GM21381 (cell line): Measurements from ENCODE around the gene TPSD1.
"Not testable (repeated sequence)": the region's sequence is repeated elsewhere in the genome, so short reads cannot be mapped to it uniquely, and the experiment has no call there.

ENCODE experiments used
- ATAC-seq: cut with Tn5 transposase; IDR thresholded peaks from one replicate; pipeline ENCODE4 v1.9.1; 2021; ENCODE audit warnings: mild to moderate bottlenecking, moderate library complexity; ENCODE audit not compliant: unreplicated experiment

The TPSD1 gene

DNA sequence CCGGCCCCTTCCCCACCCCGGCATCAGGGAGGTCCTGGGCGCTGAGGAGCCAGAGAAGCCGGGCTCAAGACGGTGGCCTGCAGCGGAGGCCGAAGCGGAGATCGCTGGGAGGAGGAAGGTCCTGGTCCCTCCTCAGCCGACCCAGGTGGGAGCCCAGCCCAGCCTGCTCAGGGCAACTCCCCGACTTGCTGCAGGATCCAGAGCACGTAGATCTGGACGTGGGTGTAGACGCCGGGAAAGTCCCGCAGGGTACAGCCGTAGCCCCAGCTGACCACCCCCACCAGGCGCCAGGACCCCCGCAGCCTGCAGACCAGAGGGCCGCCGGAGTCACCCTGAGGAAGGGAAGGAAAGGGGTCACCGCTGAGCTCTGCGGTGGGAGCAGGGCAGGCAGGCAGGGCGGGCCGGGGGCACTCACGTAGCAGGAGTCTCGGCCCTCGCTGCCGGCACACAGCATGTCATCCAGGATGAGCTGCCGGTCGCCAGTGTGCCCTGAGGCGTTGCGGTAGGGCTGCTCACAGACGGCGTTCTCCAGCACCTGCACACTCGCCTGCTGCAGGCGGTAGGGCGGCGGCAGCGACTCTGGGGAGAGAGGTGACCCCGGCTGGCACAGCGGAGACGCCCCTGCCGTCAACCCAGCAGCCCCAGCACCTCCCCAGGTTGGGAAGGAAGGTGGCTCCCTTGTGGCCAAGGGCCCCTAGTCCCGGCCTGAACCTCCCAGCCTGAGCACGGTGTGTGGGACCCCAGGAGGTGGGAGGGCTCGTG lies 5.4 kb downstream of the TPSD1 start:
- ATAC-seq, result no peak

DNA sequence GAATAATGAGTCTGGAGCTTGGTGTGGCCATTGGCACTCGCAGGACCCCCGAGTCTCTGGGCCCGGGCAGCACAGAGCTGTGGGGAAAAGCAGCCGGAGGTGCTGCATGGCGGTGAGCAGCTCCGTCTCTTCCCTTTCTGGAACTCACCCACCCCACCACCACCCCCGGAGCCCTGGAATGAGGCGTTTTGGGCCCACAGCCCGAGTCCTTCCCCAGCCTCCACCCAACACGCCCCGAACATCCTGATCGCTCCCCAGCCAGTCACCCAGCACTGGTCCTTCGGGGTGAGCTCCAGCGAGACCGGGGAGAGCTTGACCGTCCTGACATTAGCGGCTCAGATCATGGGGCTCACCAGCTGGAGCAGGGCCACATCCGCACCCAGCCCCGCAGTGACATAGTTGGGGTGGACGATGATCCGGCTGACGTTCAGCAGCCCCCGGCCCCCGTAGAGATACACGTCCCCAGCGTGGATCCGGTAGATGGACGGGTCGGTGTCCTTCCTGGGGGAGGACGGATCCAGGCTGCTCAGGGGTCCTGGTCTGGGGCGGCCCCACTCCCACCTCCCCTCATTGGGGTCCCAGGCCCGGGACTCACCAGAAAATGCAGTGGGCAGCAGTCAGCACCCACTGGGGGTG lies 6.5 kb downstream of the TPSD1 start:
- ATAC-seq, result no peak

DNA sequence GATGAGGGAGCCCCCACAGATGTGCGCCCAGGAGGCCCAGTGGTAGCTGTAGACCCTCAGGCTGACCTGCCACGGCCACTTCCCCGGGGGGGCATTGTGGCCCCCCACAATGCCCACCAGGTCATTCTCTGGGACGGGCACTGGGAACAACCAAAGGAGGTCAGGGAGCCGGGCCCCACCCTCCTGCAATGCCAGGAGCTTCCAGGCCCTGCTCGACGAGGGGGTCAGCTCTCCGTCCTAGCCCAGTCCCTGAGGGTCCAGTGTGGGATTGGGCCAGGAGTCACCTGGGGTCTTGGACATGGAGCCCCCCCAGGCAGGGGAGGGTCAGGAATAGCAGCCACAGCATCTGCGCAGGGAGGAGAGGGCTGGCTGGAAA lies 7.0 kb downstream of the TPSD1 start:
- no peak for ATAC-seq

DNA sequence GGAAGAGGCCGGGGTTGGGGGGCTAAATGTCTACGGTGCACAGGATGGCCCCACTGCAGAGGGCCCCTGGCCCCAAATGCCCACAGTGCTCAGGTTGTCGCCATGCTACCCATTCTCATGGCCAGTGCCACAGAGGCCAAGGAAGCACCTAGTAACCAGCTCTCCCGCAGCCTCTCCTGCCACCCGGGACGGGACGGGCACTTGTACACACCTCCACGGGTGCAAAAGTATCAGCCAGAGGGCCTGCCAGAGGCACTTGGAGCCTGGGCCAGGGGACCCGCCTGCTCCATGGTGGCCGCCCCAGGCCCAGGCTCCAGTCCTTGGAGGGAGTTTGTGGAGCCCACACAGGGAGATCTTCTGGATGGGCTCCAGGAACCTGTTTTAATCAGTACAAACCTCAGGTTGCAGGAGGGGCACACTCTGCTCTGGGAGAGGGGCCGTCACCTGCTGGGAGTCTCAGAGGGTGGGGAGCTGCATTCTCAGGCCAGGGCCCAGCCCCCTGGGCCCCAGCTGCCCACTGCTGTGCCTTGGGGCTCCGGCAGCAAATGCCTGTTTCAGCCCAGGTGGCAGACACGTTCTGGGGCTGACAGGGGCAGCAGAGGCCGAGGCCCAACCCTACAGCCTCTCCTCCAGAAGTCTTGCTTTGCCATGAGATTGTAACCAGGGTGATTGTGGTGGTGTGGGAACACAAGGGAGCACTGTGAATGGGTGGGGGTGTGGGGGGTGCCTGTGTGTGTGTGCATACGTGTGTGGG lies 7.9 kb downstream of the TPSD1 start:
- no peak for ATAC-seq

DNA sequence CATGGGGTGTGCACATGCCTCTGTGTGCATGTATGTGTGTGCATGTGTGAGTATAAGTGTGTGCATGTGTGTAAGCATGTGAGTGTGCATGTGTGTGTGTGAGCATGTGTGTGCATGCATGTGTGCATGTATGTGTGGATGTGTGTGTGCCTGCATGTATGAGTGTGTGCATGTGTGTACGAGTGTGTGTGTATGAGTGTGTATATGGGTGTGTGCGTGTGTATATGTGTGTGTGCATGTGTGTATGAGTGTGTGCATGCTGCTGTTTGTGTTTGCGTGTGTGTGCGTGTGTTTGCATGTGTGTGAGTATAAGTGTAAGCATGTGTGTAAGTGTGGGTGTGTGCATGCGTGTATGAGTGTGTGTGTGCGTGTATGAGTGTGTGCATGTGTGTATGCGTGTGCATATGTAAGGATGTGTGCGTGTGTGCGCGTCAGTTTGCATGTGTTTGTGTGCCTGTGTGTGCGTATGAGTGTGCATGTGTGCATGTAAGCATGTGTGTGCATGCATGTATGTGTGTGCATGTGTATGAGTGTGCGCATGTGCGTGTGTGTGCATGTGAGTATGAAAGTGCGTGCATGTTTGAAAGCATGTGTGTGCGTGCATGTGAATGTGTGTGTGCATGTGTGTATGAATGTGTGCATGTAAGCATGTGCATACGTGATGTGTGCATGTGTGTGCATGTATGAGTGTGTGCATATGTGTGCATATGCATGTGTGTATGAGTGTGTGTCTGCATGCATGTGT lies 8.6 kb downstream of the TPSD1 start:
- no peak for ATAC-seq

DNA sequence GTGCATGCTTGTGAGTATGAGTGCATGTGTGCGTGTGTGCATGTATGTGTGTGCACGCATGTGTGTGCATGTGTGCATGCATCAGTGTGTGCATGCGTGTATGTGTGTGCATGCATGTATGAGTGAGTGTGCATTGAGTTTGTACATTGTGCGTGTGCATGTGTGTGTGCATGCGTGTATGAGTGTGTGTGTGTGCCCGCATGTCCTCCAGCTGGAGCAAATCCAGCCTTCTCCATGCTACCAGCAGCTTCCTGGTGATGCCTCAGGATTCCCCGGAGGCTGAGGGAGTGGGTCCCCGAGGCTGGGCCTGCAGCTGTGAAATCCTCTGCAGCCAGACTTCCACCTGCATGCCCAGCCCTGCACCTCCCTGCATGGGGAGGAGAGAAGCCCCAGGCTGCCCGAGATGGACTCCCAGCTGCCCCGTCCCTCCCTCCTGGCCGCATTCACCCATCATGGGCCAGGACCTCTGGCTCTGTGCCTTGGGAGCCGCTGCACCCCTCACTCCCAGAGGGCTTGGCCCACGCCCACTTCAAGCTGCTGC lies 9.3 kb downstream of the TPSD1 start:
- ATAC-seq, result no peak

DNA sequence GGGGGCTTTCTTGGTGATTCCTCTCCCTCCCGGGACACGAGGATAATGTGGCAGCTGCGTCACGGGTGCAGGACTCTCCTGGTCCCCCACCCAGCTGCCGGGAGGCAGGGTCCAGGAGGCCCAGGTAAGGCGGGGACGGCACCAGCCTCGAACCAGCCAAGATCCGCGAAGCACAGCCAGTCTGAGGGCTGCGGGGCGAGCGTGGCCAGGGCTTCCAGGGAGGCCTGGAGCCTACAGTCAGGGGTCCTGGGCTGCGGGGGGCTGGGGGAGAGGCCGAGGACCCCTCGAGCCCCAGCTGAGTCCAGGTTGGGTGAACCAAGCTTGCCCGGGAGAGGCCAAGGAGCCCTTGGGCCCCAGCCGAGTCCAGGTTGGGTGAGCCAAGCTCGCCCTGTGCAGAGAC lies 10.0 kb downstream of the TPSD1 start:
- no peak for ATAC-seq

DNA sequence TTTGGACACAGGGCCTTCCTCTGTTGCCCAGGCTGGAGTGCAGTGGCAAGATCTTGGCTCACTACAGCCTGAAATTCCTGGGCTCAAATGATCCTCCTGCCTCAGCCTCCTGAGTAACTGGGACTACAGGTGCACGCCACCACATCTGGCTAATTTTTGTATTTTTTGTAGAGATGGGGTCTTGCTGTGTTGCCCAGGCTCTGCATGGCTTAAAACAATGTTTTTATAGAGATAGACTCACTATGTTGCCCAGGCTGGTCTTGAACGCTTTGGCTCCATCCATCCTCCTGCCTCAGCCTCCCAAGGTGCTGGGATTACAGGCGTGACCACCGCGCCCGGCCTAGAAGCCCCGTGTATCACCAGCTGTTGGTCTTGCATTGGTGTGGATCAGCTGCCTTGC lies 13.5 kb downstream of the TPSD1 start:
- not testable (repeated sequence) for ATAC-seq

DNA sequence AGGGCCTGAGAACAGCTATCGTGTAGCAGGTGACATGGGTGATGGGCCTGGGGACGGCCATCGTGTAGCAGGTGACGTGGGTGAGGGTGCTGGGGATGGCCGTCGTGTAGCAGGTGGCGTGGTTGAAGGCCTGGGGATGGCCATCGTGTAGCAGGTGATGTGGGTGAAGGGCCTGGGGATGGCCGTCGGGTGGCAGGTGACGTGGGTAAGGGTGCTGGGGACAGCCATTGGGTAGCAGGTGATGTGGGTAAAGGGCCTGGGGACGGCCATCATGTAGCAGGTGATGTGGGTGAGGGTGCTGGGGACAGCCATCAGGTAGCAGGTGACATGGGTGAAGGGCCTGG lies 15.5 kb downstream of the TPSD1 start:
- no peak for ATAC-seq

DNA sequence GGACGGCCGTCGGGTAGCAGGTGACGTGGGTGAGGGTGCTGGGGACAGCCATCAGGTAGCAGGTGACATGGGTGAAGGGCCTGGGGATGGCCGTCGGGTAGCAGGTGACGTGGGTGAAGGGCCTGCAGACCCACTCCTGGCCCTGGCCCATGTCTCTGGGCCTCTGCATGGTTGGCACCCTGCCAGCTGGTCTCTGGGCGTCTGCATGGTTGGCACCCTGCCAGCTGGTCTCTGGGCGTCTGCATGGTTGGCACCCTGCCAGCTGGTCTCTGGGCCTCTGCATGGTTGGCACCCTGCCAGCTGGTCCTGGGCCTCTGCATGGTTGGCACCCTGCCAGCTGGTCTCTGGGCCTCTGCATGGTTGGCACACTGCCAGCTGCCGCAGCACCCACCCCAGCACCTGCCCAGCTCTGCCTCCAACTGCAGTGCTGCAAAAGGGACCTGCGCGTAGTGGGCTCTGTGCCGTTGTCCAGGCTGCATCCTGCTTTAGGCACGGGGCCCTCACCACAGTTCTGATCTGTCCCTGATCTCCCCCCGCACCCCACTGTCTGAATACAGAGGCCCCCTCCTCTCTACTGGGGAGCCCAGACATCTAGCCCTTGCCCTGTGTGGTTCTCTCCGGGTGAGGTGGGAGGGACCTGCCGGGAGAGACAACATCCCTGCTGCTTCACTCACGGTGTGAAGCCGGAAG lies 16.0 kb downstream of the TPSD1 start:
- not testable (repeated sequence) for ATAC-seq

DNA sequence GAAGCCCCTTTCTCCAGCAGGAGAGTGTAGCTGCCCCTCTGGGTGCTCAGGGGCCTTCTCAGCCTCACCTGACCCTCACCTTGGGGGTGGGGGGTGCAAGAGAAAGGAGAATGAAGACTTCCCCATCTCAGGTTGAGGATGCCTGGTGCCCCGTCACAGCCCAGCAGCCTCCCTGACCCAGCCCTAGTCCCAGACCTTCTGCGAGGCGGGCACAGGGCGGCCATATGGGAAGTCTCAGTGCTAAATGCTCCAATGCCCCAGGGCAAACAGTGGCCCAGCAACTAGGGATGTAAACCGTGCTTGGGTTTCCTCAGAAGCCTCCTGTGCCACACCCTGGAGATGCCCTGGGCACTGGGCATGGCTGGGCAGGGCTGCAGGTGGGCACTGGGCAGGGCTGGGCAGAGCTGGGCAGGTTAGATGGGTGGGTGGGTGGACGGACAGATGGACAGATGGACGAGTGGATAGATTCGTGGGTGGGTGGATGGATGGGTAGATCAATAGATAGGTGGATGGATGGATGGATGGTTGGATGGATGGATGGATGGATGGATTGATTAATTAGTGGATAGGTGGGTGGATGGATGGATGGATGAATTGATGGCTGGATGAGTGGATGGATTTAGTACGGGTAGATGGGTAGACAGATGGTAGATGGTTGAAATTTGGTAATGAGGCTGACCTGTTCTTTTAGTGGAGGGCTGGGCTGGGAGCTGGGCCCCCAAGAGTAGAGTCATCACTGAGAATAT lies 16.8 kb downstream of the TPSD1 start:
- no peak for ATAC-seq

DNA sequence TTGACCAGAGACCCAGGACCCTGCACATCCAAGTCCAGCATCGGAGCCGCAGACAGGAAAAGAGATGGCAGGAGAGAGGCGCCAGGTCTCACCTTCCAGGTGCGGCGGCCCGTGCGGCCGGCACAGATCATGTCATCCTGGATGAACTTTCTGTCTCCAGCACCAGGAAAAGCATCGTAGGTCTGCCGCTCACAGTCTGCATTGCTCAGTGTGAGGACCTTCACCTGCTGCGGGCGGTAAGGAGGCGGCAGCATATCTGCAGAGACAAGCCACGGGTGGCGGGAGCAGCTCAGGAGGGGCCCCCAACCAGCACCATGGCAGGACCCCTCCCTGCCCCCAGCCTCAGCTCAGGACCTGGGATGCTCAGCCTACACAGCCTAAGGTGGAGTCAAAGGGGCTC lies 17.9 kb downstream of the TPSD1 start:
- ATAC-seq, result no peak

DNA sequence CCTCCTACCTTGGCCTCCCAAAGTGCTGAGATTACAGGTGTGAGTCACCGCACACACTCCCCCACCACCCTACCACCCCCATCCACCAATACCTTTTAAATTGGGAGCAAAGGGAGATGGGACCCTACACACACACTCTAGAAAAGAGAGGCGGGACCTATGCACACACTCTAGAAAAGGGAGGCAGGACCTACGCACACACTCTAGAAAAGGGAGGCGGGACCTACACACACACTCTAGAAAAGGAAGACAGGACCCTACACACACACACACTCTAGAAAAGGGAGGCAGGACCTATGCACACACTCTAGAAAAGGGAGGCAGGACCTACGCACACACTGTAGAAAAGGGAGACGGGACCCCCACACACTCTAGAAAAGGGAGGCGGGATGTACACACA lies 18.9 kb downstream of the TPSD1 start:
- no peak for ATAC-seq

DNA sequence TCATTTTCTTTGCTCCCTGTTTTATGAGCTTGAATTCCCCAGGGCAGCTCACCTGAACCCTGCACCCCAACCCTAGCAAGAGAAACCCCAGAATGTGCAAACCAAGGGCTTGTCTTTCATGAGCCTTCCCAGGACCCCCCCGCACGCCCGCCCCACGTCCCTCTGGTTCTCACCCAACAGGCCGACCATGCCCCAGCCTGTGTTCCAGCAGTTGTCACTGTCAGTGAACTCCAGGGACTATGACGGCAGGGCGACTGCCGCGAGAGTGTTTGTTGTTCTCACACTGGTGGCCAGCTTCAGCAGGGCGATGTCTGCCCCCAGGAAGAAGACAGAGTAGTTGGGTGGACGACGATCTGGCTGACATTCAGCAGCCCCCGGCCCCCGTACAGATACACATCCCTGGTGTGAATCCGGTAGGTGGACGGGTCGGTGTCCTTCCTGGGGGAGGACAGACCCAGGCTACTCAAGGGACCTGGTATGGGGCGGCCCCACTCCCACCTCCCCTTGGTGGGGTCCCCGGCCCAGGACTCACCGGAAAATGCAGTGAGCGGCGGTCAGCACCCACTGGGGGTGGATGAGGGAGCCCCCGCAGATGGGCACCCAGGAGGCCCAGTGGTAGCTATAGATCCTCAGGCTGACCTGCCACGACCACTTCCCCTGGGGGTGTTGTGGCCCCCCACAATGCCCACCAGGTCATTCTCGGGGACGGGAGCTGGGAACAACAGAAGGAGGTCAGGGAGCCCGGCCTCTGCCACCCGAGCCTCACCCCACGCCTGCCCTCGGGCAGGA lies 20.1 kb downstream of the TPSD1 start:
- no peak for ATAC-seq

DNA sequence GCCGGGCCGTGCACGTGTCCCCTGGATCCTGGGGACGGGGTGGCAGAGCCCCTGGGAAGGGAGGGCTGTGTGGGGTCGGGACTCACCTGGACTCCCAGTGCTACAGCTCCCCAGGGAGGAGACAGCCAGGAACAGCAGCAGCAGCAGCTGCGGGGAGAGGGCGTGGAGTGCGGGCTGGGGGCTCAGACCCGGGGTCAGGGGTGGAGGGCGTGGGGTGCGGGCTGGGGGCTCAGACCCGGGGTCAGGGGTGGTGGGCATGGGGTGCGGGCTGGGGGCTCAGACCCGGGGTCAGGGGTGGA lies 20.7 kb downstream of the TPSD1 start:
- ATAC-seq, result no peak

DNA sequence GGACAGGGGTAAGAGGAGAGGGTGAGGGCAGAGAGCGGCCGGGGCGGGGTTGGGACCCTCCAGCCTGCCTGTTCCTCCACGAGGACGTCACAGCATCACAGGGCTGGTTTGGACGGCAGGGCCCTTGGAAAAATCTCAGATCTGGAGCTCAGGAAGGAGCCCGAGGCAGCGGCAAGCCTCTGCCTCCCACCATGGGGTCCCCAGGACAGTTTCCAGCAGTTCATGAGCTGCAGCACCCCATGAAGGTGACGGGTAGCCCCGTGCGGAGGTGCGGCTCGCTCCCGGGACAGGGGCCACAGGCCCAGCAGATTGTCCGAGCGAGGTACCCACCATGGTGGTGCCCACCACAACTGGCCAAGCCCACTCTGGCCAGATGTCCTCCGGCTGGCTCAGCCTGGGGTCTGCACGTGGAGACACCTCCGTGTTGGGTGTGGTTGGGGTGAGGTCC lies 21.3 kb downstream of the TPSD1 start:
- ATAC-seq, result no peak

DNA sequence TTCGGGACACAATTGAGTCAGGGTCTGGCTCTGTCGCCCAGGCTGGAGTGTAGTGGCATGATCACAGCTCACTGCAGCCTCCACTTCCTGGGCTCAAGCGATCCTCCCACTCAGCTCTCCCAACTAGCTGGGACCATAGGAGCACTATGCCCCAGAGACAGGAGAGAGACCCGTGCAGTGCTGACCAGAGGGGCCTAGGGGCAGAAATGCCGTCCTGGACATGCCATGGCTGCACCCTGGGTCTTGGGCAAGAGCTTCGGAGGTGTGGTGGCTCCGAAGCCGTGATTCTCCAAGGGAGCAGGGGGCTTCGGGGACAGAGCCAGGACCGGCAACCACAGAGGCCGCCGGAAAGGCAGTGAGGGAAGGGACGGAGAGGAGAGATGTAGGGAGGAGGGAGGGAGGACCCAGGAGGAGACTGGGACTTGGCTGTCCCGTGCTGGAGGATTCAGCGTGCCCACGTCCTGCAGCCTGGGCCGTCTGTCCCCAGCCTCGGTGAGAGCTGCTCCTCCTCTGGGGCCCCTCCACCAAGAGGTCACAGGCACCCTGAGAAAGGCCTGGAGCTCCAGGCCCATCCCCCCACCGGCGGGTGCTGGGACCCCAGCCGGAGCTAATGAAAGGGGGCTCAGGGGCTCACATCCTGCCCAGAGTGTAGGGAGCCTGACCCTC lies 21.9 kb downstream of the TPSD1 start:
- ATAC-seq, result no peak

DNA sequence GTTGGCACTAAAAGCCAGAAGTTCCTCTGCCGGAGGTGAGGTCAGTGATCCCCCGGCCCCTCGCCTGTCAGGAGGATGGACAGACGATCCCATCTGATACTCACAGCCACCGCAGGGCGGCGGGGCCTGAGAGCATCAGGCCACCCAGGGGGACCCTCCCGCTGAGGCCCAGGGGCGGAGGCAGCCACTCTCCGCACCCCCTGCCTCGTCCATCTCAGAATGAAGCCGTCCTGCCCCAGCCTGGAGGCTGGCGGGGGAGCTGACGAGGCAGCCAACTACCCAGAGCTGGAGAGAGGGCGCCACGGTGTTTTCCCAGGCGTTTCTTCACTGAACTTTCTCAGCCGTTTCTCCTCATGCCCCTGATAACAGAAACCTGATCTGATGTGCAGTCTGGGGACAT lies 22.6 kb downstream of the TPSD1 start:
- no peak for ATAC-seq
